Natural killer cell (primary cell): ENCODE measurements around the gene DOCK1. TPM values are rescaled to one million over a fixed set of nuclear protein-coding genes. Genes with fewer than 3 reads are reported as not detected.

Experiments
- ATAC-seq, 3 donors: fragments of 150-1000 bp in 2 of 3; fragments of 200-7000 bp in 1 of 3; cut with Tn5 transposase; 1 replicate in 1 of 3; 2 replicates in 2 of 3; pipeline ENCODE4 v1.10.0; 2021; ENCODE audit warnings: mild to moderate bottlenecking in 2 of 3, moderate library complexity in 2 of 3
- DNase-seq, 2 donors: peaks; one replicate each; pipeline versions ENCODE4 v3.0.0 to v3.0.0-alpha.2; 2013 to 2021; ENCODE audit warnings: mixed read lengths in 1 of 2
- H3K27ac ChIP-seq: one replicate; pipeline ENCODE4 v1.5.1; 2013; ENCODE audit warnings: mild to moderate bottlenecking, low read length
- H3K27me3 ChIP-seq: one replicate; pipeline ENCODE4 v1.6.1; 2013; ENCODE audit warnings: low read length; ENCODE audit not compliant: control insufficient read depth, insufficient read depth
- H3K36me3 ChIP-seq: one replicate; pipeline ENCODE4 v1.6.1; 2013; ENCODE audit warnings: low read length; ENCODE audit not compliant: control insufficient read depth, insufficient read depth
- H3K4me1 ChIP-seq: one replicate; pipeline ENCODE4 v1.6.1; 2013; ENCODE audit warnings: low read length; ENCODE audit not compliant: control insufficient read depth, insufficient read depth
- H3K4me3 ChIP-seq: one replicate; pipeline ENCODE4 v1.5.1; 2013; ENCODE audit warnings: low read length
- H3K9me3 ChIP-seq: one replicate; pipeline ENCODE4 v1.6.1; 2013; ENCODE audit warnings: low read length; ENCODE audit not compliant: control insufficient read depth, insufficient read depth
- H3K27ac Mint-ChIP-seq, 2 donors: one replicate each; pipeline ENCODE4 v1.8.0; 2022; ENCODE audit warnings: mild to moderate bottlenecking in 2 of 2, mixed read lengths in 2 of 2, moderate library complexity in 1 of 2
- H3K27me3 Mint-ChIP-seq, 2 donors: one replicate each; pipeline ENCODE4 v1.8.0; 2022; ENCODE audit warnings: low read depth in 2 of 2, mixed read lengths in 2 of 2
- H3K36me3 Mint-ChIP-seq: one replicate; pipeline ENCODE4 v1.8.0; 2022; ENCODE audit warnings: mixed read lengths
- H3K4me1 Mint-ChIP-seq, 2 donors: one replicate each; pipeline ENCODE4 v1.8.0; 2022; ENCODE audit warnings: mixed read lengths in 2 of 2
- H3K4me3 Mint-ChIP-seq: one replicate; pipeline ENCODE4 v1.8.0; 2022; ENCODE audit warnings: mild to moderate bottlenecking, moderate library complexity, mixed read lengths
- H3K9me3 Mint-ChIP-seq, 2 donors: one replicate each; pipeline ENCODE4 v1.8.0; 2022; ENCODE audit warnings: mixed read lengths in 2 of 2
- CTCF ChIP-seq: fragments of 200-600 bp; IDR thresholded peaks from one replicate; pipeline ENCODE4 v1.8.0; 2022; ENCODE audit warnings: antibody characterized with exemption
- WGBS: methylation state at CpG from one replicate; pipeline ENCODE4 v1.1.7; 2013; ENCODE audit warnings: missing lambda C conversion rate; ENCODE audit not compliant: insufficient coverage; 5-methylcytosine and 5-hydroxymethylcytosine counted together
- intact Hi-C: fragments of 100-400 bp; cut with micrococcal nuclease; formaldehyde crosslinking; loops from one replicate; pipeline ENCODE4 v1.14.2; 2022
- total RNA-seq, 4 donors: library from RNA; stranded (reverse); fragments of 120-200 nt in 1 of 4; gene quantifications; one replicate each; pipeline versions ENCODE4 v1.2.3 to v1.2.4, GENCODE V29; 2013 to 2022

The DOCK1 gene
- total RNA-seq, 3 donors from 2014 or later (not counting 1 experiment from before 2014, with no cell fraction given): 0.07 to 0.12 (median 0.08) TPM

- Mint-ChIP-seq H3K27me3 (peaks cover 5 to 20% of the 10 kb centered on the region in 2 donors), H3K36me3 (no peaks in the 10 kb centered on the region), H3K9me3 (no peaks in the 10 kb centered on the region), H3K4me3 (no peak overlapping the region), H3K27ac (no peak overlapping the region), H3K4me1 (no peaks in the 10 kb centered on the region)
- no peak for TF ChIP-seq CTCF
- ATAC-seq (no peak), DNase-seq (no peak)
- Histone ChIP-seq H3K36me3 (no peaks in the 10 kb centered on the region), H3K4me1 (no peaks in the 10 kb centered on the region), H3K27me3 (no peaks in the 10 kb centered on the region), H3K4me3 (no peak overlapping the region), H3K9me3 (no peaks in the 10 kb centered on the region), H3K27ac (no peak overlapping the region)
- intact Hi-C loops: no loop called here
- WGBS: 92% methylated on average over 5 of the region's 7 CpGs
Observed at GRCh38 chr10:127046975-127047877, 142.0 kb downstream of the DOCK1 start.

- H3K27ac Mint-ChIP-seq: no peak overlapping the region
- no peaks in the 10 kb centered on the region for H3K36me3 ChIP-seq
- intact Hi-C loops: no loop called here
Observed at GRCh38 chr10:127047878-127048238, 142.6 kb downstream of the DOCK1 start.

GRCh38 chr10:127048630-127049029, 143.4 kb downstream of the DOCK1 start:
- Mint-ChIP-seq H3K4me3 (no peak overlapping the region), H3K36me3 (no peaks in the 10 kb centered on the region), H3K27ac (no peak overlapping the region), H3K27me3 (peaks cover under 1 to 10% of the 10 kb centered on the region in 2 donors), H3K9me3 (no peaks in the 10 kb centered on the region), H3K4me1 (no peaks in the 10 kb centered on the region)
- intact Hi-C loops: no loop called here
- DNase-seq: no peak
- 85% methylated on average over 3 of the region's 6 CpGs for WGBS
- H3K27ac ChIP-seq: no peak overlapping the region
- no peak for TF ChIP-seq CTCF
- no peaks in the 10 kb centered on the region for H3K36me3 ChIP-seq
- H3K27me3 ChIP-seq: no peaks in the 10 kb centered on the region
- ATAC-seq: no peak
- no peaks in the 10 kb centered on the region for H3K9me3 ChIP-seq
- no peaks in the 10 kb centered on the region for H3K4me1 ChIP-seq
- no peak overlapping the region for H3K4me3 ChIP-seq

More at GRCh38 chr10:127047878-127048238, 142.6 kb downstream of the DOCK1 start:
- H3K4me1 Mint-ChIP-seq: no peaks in the 10 kb centered on the region
- Histone ChIP-seq H3K4me1 (no peaks in the 10 kb centered on the region), H3K27me3 (no peaks in the 10 kb centered on the region), H3K27ac (no peak overlapping the region), H3K4me3 (no peak overlapping the region), H3K9me3 (no peaks in the 10 kb centered on the region)
- DNase-seq: no peak
- H3K36me3 Mint-ChIP-seq: no peaks in the 10 kb centered on the region
- ATAC-seq: no peak
- no peak overlapping the region for H3K4me3 Mint-ChIP-seq
- no peak for TF ChIP-seq CTCF
- H3K27me3 Mint-ChIP-seq: peaks cover 5 to 14% of the 10 kb centered on the region in 2 donors
- no peaks in the 10 kb centered on the region for H3K9me3 Mint-ChIP-seq
- 98% methylated on average over 6 of the region's 6 CpGs for WGBS
